Neutrophil (primary cell): ENCODE results near the gene RENBP.
"Not testable (repeated sequence)": the region's sequence is repeated elsewhere in the genome, so short reads cannot be mapped to it uniquely, and the experiment has no call there.

Source experiments
- H3K27ac ChIP-seq: fragments of 200-600 bp; sonication (generic); 2 replicates; pipeline ENCODE4 v1.5.1; 2016; ENCODE audit warnings: mild to moderate bottlenecking, moderate library complexity
- H3K27me3 ChIP-seq: fragments of 200-600 bp; sonication (generic); 2 replicates; pipeline ENCODE4 v1.6.0; 2016; ENCODE audit warnings: mild to moderate bottlenecking
- H3K36me3 ChIP-seq: fragments of 200-600 bp; sonication (generic); 2 replicates; pipeline ENCODE4 v1.5.1; 2017
- H3K4me1 ChIP-seq, 2 experiments: fragments of 200-600 bp in 1 of 2; sonication (generic) in 1 of 2; 1 replicate in 1 of 2; 2 replicates in 1 of 2; pipeline versions ENCODE4 v1.5.1 to v1.6.1; 2013 to 2016; ENCODE audit warnings: low read depth in 1 of 2, low read length in 1 of 2, mild to moderate bottlenecking in 1 of 2, moderate library complexity in 1 of 2; ENCODE audit not compliant: control insufficient read depth in 1 of 2, insufficient read depth in 1 of 2
- H3K4me3 ChIP-seq, 2 experiments: fragments of 200-600 bp in 1 of 2; sonication (generic) in 1 of 2; 1 replicate in 1 of 2; 2 replicates in 1 of 2; pipeline ENCODE4 v1.5.1; 2013 to 2016; ENCODE audit warnings: low read depth in 1 of 2, low read length in 1 of 2, mild to moderate bottlenecking in 1 of 2, moderate library complexity in 1 of 2
- H3K9me3 ChIP-seq: fragments of 200-600 bp; sonication (generic); 2 replicates; pipeline ENCODE4 v1.5.1; 2016
- CTCF ChIP-seq: fragments of 200-600 bp; sonication (generic); IDR thresholded peaks from 2 replicates; pipeline ENCODE4 v1.5.1; 2016; ENCODE audit warnings: antibody characterized with exemption

The RENBP gene

DNA sequence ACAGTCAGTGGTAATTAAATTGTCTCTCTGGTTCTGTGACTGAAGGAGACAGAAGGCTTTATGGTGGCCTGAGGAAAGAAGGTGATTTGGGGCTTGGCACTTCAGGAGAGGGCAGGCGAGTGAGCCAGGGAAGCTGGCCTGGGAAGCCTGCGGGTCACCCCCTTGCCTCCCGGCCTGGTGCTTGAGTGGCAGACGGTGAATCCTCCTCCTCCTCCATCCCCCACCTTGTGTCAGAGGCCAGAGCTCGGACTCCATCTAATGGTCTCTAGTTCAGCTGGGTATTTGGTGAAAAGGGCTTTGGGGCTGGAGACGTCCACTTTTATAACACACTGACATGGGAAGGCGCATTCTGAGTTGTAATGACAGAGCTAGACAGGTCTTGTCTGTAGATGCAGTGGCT, 36.8 kb upstream of the RENBP start:
- Histone ChIP-seq H3K4me3 (peak overlapping the region; percentile 39 to 49), H3K9me3 (no peaks in the 10 kb centered on the region), H3K36me3 (no peaks in the 10 kb centered on the region), H3K27ac (peak overlapping the region; percentile 88), H3K4me1 (peaks cover 46 to 48% of the 10 kb centered on the region in 2 experiments), H3K27me3 (no peaks in the 10 kb centered on the region)
- TF ChIP-seq CTCF: no peak

DNA sequence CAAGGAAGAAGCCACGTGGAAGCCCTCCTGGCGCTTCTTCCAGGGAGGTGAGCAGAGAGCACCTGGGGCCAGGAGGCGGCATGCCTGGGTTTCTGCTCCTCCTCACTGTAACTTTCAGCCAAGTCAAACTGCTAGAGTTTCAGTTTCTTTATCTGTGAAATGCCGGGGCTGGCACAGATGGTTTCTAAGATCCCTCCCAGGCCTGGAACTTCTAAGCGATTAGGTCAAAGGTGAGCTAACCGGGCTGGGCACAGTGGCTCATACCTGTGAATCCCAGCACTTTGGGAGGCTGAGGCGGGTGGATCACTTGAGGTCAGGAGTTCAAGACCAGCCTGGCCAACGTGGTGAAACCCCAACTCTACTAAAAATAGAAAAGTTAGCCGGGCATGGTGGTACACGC, 36.0 kb upstream of the RENBP start:
- H3K4me3 ChIP-seq, H3K36me3 ChIP-seq, H3K9me3 ChIP-seq, H3K27me3 ChIP-seq: not testable (repeated sequence)
- Histone ChIP-seq H3K27ac (peak overlapping the region; percentile 88), H3K4me1 (peaks cover 44 to 46% of the 10 kb centered on the region in 2 experiments)

DNA sequence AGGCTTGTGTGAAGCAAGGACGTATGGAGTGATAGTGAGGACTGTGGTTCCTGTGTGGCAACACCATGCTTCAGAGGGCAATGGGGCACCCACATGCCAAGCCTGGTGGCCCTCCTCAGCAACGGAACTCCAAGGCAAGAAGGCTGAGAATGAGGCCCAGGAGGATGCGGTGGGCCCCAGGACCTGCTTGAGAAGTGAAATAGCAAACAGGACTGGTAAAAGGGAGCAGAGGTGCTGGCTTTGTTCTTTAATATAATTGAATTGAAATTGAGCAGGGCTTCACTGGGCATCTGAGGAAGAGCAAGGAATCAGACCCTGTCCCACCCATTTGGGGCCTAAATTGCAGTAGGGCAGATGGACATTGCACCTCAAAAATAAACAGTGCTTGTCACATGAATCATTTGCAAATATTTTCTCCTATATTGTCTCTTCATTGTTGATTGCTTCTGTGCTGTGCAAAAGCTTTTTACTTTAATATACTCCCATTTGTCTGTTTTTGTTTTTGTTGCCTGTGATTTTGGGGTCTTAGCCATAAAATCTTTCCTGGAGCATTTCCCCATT, 30.4 kb upstream of the RENBP start:
- peak overlapping the region; percentile 21 to 99 for H3K4me3 ChIP-seq
- no peak for TF ChIP-seq CTCF
- H3K4me1 ChIP-seq: peaks cover 24 to 30% of the 10 kb centered on the region in 2 experiments
- H3K27ac ChIP-seq: peak overlapping the region; percentile 99
- no peaks in the 10 kb centered on the region for H3K9me3 ChIP-seq
- no peaks in the 10 kb centered on the region for H3K27me3 ChIP-seq
- no peaks in the 10 kb centered on the region for H3K36me3 ChIP-seq

- Histone ChIP-seq H3K27me3 (no peaks in the 10 kb centered on the region), H3K36me3 (no peaks in the 10 kb centered on the region), H3K9me3 (no peaks in the 10 kb centered on the region), H3K4me3 (peak overlapping the region; percentile 21 to 99), H3K27ac (peak overlapping the region; percentile 99), H3K4me1 (peaks cover 30 to 37% of the 10 kb centered on the region in 2 experiments)
- TF ChIP-seq CTCF: no peak
Measured at GRCh38 chrX:153974003-153974725, 29.7 kb upstream of the RENBP start.

DNA sequence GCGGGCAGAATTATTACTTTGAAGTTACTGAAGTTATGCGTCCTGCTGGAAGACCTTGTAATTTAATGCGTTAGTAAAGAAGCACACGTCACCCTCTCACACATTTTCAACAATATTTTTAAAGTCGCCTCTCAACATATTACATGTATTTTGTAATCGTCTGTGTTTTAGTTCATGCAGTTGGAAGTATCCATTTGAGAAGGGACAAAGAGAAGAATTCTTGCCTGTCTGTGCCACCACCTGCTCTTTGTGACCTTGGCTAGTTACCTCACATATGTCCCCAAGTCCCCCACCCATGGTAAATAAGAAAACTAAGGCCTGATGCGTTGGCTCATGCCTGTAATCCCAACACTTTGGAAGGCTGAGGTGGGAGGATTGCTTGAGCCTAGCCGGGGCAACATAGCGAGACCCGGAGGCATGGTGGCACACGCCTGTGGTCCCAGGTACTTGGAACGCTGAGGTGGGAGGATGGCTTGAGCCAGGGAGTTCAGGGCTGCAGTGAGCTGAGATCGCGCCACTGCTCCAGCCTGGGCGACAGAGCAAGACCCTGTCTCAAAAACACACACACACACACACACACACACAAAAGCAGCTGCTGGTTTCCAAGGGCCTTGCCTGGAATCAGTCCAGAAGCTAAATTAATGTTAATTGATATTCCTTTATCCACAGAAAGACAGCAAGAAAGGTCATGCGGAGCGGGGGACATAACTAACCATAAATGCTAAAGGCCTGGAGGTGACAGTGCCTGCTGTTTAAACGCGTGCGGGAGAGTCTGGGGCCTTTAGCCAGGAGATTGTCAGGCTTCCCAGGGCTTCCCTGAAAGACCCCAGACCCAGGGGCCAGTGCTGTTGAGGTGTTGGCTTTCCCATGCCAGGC, 28.9 kb upstream of the RENBP start:
- TF ChIP-seq CTCF: no peak
- H3K9me3 ChIP-seq: no peaks in the 10 kb centered on the region

More for the DNA sequence above, 28.9 kb upstream of the RENBP start:
- no peaks in the 10 kb centered on the region for H3K36me3 ChIP-seq
- no peaks in the 10 kb centered on the region for H3K27me3 ChIP-seq
- peak overlapping the region; percentile 99 for H3K27ac ChIP-seq
- peak overlapping the region; percentile 57 to 99 for H3K4me3 ChIP-seq
- H3K4me1 ChIP-seq: peaks cover 38 to 45% of the 10 kb centered on the region in 2 experiments
